Spleen (tissue), 7 donors: ENCODE data around the gene GOLGA8K.
"Not testable (repeated sequence)": the region's sequence is repeated elsewhere in the genome, so short reads cannot be mapped to it uniquely, and the experiment has no call there.

ENCODE experiments used
- POLR2A ChIP-seq, 3 donors: fragments of 450-650 bp; IDR thresholded peaks; one replicate each; pipeline ENCODE4 v1.5.1; 2017; ENCODE audit warnings: antibody characterized with exemption in 3 of 3, mild to moderate bottlenecking in 1 of 3
- TF ChIP-seq, protein P1 (sequence below), 11 experiments: fragments of 200-600 bp in 7 of 11; fragments of 450-650 bp in 4 of 11; sonication (generic) in 4 of 11; IDR thresholded peaks in 8 of 11; conservative IDR thresholded peaks in 3 of 11; 1 replicate in 7 of 11; 2 replicates in 4 of 11; pipeline versions ENCODE4 v1.4.0 to v1.8.0; 2016 to 2021; ENCODE audit warnings: antibody characterized with exemption in 11 of 11, inconsistent platforms in 4 of 11, mild to moderate bottlenecking in 1 of 11
- donor health status: DM: no; HTN: no; CAD: no; lungs with moderate emphysema.
- donor health status: DM: no; HTN: no; CAD: no.
- donor health status: DM: no; HTN: no; CAD: no.

DNA sequence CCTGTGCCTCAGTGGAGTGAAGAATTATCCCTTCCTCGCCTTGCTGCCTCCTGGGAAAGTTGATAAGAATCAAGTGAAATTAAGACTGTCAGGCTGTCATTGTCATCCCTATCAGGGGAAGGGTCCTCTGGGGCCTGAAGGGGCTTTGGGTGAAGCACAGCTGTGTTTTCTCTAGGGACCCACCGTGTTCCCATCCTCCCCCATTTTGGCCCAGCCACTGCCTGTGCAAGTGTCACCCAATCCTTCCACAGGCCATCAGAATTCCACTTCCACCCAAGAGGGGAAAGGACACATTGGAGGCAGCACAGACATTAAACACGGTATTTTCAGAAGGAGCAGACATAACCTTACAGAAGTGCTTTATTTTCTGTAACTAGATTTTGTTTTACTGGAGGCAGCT is 59.2 kb downstream of the GOLGA8K start:
- TF ChIP-seq, protein P1, sequence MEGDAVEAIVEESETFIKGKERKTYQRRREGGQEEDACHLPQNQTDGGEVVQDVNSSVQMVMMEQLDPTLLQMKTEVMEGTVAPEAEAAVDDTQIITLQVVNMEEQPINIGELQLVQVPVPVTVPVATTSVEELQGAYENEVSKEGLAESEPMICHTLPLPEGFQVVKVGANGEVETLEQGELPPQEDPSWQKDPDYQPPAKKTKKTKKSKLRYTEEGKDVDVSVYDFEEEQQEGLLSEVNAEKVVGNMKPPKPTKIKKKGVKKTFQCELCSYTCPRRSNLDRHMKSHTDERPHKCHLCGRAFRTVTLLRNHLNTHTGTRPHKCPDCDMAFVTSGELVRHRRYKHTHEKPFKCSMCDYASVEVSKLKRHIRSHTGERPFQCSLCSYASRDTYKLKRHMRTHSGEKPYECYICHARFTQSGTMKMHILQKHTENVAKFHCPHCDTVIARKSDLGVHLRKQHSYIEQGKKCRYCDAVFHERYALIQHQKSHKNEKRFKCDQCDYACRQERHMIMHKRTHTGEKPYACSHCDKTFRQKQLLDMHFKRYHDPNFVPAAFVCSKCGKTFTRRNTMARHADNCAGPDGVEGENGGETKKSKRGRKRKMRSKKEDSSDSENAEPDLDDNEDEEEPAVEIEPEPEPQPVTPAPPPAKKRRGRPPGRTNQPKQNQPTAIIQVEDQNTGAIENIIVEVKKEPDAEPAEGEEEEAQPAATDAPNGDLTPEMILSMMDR (IDR thresholded peaks at IDR 0.05 in 8 of 11, conservative IDR thresholded peaks at IDR 0.05 in 3 of 11), result not testable (repeated sequence)
- TF ChIP-seq POLR2A (IDR thresholded peaks at IDR 0.05), result not testable (repeated sequence)
